Measurements from ENCODE around the gene IQGAP1.
"Not testable (repeated sequence)": the region's sequence is repeated elsewhere in the genome, so short reads cannot be mapped to it uniquely, and the experiment has no call there.

IQGAP1 gene

DNA sequence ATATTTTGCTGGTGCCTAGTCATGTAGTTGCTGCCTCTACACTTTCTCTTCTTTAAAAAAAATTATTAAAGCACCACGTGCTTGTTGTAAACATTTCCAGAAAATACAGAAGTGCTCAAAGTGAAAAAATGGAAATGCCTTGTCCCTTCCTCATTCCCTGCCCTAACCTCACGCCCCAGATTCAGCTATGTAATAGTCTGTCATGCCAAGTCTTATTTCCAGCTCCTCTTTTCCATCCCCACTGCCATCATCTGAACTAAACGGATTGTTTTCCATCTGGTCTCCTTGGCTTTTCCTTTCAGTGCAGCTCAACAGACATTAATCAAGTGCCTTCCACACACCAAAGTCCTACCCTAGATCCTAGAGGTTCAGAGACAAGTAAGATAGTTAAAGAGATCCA is 20.5 kb upstream of the IQGAP1 start:
- DNase-seq, result no peak

DNA sequence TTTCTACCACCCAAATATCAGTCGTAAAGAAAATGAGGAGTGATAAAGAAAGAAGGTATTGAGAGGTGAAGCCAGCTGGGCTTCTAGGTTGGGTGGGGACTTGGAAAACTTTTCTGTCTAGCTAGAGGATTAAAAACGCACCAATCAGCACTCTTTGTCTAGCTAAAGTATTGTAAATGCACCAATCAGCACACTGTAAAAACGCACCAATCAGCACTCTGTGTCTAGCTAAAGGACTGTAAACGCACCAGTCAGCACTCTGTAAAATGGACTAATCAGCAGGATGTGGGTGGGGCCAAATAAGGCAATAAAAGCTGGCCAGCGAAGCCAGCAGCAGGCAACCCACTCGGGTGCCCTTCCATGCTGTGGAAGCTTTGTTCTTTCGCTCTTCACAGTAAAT is 13.0 kb upstream of the IQGAP1 start:
- no peak for DNase-seq

DNA sequence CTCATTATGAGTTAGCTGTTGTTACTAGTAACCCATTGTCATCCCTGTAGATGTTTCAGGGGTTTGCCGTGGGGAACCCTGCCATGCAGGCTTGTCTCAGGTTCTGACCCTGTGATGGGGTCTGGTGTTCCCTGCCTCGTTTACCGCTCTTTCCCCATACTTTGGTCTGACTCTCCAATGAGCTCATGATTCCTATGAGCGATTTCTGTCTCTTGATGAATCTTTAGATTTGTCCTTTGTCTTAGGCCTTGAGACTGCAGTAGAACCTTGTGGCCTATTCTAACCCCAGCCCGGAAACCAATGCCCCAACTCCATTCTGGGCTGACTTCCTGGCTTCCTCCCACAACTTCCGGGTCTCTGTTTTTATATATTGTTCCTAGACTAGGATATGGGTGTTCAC is 11.3 kb upstream of the IQGAP1 start:
- DNase-seq, result no peak

DNA sequence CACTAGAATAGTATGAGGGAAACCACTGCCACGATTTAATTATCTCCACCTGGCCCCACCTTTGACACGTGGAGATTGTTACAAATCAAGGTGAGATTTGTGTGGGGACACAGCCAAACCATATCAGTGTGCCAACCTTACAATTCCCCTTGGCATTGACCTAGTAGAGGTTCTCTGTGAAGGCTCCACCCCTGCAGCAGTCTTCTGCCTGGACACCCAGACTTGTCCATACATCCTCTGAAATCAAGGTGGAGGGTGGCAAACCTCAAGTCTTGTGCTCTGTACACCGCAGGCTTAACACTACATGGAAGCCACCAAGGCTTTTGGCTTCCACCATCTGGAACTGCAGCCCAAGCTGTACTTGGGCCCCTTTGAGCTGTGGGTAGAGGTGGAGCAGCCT is 8.8 kb upstream of the IQGAP1 start:
- DNase-seq, result no peak

DNA sequence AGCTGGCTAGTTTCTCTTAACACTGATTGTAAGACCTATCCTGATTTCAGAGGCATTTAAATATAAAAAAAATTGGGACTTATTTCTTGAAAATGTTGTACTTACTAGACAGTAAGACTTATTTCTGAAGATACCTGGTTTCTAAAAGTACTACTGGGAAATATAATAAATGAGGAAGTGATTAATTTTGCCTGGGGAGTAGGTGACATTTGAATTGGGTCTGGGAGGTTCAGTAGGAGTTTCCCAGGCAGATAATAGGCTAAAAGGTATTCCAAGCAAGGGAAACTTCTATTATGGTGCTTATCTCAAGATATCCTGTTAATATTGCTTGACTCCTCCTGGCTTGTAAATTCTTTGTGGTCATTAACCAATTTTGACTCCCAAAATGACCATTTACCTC is 6.5 kb upstream of the IQGAP1 start:
- DNase-seq, result no peak

DNA sequence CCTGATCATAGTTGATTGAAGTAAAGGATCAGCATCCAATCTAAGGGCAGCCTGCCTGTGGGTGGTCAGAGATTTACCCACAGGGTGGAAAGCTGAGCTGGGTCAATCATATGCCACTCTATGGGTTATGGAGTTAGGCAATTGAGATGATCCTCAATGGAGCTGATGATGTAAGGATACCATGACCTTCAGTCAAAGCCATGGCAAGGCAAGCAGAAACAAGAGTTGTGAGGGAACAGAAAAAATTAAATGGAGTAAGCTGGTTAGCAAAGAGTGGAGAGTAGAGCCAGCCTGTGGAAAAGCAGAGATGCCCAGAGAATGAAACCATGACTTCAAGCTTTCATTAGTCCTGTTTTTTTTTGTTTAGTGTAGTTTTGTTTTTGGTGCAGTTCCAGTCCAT is 5.7 kb upstream of the IQGAP1 start:
- no peak for DNase-seq

DNA sequence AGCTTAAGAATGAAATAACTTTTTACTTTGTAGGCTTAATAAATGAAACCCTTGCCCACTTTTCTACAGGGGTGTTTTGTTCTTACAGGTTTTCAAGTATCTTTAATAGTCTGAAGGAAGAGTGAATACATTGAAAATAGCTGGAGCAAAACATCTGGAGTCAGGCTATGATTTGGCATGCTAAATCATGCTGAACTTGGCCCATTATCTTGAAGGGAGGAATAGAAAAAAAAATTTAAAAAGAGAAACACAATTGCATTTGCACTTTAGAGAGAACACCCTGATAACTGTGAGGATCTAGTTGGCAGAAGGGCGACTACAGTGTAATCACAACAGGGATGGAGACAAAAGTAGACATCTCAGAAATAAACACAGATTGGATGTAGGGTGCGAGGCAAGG is 1.8 kb upstream of the IQGAP1 start:
- DNase-seq, result no peak

DNA sequence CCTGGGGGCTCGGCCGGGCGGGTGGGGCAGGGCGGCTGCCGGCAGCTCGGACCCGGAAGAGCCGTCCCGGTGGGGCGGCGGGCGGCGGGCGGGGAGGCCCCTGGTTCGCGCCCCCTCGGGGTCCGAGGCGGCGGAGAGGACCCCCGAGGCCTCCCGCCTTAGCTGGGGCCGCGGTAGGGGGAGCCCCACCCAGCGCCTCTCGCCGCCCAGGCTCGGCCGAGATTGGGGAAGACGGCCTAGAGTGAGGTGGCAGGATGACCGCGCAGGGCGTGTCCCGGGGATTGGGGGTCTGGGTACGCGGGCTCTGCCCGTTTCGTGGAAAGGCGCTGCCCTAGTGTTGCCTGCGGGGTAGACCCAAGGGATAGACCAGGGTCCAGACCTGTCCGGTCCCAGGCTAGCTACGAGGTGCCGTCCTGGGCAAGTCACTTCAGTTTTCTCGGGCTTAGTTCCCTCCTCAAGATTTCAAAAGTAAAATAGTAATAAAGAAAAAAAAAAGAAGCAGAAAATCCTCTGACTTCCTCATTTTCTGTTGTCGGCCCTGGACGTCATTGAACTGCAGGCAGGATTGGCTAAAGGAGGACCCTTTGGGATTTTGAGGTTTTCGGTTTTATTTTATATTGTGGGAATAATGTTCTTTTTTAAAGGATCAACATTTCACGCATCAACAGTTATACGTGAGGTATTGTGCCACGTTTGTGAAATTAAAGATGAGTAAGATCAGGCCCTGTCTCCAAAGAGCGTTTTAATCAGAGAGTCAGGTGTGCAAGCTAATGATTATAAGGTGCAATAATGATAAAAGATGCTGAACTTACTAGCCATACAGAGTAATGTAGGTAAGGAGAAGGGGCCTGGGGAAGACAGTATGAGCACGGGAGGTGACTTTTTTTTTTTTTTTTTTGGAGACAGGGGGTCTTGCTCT is 679 bp downstream of the IQGAP1 start:
- DNase-seq, result peak; percentile 54

DNA sequence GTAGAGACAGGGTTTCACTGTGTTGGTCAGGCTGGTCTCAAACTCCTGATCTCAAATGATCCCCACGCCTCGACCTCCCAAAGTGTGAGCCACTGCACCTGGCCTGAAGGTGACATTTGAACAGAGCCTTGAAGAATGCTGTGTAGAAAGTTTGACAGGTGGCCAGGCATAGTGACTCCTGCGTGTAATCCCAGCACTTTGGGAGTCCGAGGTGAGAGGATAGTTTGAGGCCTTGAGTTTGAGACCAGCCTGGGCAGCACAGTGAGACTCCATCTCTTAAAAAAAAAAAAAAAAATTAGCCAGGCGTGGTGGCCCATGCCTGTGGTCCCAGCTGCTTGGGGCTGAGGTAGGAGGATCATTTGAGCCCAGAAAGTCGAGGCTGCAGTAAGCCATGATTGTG is 1.5 kb downstream of the IQGAP1 start:
- DNase-seq, result no peak

DNA sequence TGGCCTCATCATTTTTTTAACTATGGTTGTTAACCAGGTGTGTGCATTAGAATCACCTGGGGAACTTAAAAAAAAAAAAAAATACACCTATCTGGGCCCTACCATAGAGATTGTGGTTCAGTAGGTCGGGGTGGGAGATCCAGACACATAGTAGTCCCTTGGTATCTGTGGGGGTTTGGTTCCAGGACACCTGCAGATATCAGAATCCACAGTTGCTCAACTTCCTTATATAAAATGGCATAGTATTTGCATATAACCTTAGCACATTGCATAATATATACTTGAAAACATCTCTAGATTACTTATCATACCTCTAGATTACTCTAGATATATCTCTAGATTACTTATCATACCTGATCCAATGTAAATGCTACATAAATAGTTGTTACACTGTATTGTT is 5.0 kb downstream of the IQGAP1 start:
- no peak for DNase-seq

DNA sequence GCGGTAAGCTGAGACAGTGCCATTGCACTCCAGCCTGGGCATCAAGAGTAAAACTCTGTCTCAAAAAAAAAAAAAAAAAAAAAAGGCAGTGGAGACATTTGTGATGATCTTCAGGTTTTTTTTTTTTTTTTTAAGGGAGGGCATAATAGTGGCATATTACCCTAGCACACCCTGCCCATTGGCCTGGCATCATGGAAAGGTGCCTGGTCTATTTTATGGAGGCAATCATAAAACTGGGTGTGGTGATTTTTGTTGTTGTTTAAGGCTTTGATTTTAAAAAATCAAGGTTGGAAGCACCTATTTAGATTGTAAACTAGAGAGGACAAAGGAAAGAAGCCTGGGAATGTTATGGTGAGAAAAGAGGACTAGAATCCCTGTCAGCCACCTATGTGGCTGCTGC is 6.0 kb downstream of the IQGAP1 start:
- DNase-seq, result no peak

DNA sequence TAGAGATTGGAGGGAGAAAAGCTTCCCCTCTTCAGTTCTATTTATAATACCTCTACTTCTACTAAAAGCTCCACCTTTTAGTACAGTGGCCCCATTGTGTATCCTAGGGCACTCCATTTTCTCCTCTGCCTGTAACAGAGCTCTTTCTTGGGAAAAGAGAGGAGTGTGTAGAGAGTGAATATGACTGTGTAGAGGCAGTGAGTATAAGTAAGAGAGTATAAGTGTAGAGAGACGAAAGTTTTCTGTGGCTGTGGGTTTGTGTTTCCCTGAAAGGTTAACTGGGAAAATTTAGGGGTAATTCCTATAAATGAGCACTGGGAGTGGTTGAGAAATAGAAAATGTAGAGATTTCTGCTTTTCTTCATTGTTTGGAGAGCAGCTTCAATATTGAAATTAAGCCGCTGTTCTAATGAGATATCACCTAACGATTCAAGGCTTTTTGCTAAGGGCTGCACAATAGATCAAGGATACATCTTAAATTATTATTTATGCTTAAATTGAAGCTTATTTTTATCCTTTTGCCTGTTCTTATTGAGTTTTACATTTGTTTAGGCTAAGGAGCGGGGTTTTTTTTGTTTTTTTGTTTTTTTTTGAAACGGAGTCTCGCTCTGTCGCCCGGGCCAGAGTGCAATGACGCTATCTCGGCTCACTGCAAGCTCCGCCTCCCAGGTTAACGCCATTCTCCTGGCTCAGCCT is 6.9 kb downstream of the IQGAP1 start:
- DNase-seq, result no peak

DNA sequence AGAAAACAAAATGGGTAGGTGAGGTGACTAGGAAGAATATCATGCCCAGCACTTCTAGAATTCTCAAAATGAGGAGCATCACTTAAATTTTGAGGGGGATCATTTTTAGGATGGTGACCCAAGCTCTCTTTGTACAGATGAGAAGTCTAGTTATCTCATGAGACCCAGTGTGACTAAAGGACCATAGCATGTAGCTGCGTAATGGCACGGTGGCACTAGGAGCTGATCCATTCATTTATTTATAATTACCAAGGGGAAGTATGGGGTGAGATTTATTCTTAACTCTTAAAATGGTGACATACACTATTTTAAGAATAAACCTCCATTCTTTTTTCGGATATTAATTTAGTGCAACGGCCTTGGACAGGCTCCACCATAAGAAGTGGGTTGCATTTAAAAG is 8.3 kb downstream of the IQGAP1 start:
- no peak for DNase-seq

DNA sequence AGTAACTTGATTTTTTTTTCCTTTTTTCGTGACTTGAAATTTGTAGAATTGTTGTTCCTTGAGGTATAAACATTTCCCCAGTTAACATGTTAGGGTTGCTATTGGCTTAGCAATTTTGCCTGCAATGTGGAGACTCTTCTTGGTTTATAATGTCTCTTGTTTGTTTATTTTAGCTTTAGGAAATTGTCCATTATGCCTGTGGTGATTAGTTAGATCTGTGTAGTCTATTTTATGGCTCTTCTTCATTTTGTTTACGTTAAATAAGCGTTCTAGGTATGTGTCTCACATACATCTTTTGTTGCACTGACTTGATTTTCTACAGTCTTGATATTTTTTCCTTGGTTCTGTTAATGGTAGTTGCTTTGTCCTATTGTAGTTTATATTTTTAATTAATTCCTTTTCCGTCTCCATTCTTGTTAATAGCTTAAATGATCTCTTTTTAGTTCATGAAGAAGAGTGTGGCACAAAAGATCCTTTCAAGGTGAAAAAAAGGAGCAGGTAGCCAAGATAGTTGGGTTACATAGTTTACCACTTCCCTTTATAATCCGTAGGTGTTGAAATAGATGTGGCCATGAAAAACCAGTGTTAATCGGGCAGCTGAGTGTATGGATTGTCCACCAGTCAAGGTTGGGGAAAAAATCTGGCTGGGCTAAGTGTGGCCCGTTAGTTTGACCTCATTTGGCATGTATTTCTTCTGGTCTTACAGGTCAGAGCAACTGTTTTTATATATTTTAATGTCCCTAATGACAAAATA is 12.1 kb downstream of the IQGAP1 start:
- no peak for DNase-seq

DNA sequence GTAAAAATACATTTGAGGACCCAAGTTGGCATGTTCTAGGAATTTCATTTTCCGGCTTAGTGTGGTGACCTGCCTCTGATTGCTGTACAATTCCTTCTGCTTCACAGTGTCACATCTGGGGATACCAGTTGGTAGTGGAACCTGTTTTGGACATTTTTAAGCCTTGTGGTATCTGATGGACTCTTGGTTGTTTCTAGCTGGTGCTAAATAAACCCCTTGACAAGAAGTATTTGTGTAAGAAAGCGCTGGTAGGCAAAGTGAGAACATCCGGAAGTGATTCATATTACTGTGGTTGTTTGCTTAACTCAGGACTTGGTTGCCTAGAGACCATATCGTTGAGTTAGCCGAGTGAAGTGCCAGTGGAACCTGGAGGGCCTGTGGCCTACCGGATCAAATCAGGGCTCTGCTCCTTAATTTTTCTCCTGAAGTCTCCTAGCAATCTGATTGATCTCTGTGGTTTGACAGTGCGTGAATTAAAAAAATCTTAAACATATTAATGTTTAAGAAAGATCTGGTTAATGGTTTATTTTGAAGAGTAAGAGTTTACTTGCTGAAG is 12.8 kb downstream of the IQGAP1 start:
- DNase-seq, result peak; percentile 82

DNA sequence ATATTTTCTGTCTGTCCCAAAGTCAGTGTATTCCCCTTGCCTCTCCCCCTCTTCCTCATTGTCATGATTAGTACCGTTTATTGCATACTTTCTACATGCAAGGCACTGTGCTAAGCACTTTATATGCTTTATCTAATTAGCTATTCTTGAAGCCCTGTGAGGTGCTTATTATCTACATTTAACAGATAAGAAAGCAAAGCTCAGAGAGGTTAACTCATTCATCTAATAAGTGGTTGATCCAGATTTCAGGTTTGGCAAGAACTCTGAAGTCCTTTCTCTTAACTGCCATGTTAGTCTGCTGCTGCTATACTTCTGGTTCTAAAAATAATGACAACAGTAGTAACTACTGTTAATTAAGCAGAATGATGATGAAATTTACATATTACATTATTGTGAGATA is 13.5 kb downstream of the IQGAP1 start:
- DNase-seq, result no peak

DNA sequence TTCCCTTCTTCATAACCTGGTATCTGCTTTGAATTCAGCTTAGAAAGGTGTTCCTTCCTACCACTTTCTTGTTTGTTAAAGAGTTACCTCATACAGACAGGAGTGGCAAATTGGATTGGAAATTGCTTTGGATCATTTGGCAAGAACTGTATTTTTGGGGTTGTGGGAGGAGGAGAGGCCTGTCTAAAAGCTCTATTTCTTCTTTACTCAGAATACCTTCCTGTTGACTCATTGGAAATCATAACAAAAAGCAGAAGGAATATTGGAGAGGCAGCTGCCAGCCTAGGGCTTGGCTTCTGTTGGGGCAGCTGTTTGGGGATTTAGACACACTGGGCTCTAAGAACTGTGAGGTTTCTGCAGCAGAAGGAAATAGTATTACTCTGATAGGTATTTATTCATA is 14.2 kb downstream of the IQGAP1 start:
- DNase-seq, result no peak

DNA sequence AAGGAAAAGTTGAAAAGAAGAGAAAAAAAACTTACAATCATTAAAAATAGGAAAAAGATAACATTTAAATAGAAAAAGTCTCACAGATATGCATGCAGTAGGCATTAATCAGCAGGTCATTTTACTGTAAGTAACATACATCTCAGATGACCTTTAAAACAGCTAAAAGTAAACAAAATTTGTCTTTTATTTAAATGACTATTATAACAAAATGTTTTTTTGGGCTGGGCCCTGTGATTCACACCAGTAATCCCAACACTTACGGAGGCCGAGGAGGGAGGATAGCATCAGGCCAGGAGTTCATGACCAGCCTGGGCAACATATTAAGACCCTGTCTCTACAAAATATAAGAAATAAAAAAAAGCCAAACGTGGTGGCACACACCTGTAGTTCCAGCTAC is 14.7 kb downstream of the IQGAP1 start:
- DNase-seq, result no peak

DNA sequence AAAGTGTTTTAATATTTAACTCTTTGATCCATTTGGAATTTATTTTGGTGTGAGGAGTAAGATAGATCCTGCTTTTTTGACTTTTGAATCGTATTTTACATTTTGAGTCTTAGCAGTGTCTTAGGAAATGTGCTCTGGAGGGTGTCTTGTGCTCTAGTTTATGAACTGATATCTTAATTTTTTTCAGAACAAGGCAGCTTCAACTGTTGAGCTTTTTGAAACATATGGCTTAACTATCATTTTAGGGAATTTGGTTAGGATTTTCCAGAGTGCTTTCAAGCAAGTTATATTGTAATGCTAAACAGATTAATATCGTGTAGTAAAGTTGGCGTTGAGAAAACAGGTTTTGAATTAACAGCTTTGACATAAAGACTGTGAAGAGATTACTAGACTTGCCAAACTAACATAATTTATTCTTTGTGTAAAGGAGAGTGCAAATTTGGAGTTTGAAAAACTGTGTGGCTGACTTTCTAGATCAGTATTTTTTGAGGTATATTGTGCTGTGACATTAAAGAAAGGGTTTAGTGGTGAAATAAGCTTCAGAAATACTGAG is 17.1 kb downstream of the IQGAP1 start:
- no peak for DNase-seq

DNA sequence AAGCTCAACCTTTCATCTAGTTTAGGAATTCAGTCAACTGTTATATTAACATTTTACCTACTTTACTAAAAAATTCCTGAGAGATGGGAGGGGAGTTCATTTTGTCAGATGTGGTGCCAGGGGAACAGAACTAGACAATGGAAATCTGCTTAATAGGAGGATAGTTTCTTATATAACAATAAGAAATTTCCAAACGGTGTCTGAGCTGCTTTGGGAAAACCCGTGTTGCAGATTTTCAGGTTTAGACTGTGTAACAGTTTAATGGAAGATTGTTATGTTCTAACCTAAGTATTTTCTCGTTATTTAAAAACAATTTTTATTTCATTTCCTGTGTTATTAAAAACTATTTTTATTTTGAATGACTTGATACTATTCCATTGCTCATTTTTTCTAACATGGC is 19.3 kb downstream of the IQGAP1 start:
- no peak for DNase-seq

DNA sequence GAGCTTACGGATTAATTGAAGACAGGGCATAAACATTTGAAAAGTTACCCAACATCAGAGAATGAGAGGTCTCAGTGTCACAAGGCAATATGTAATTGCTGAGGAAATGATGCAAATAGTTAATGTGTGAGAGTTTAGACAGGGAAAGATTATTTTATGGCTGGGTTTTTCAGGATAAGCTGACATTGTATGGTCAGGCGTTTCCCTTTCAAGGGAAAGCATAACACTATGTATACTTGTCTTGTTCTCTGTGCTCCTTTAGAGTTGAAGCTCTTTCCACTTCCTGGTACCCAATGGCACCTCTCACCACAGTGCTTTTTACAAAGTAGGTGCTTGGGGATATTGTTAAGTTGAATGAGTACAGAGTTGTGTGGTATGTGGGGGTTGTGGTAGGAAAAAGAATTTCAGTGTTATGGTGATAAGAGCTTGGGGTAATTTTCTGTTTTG is 19.9 kb downstream of the IQGAP1 start:
- no peak for DNase-seq

DNA sequence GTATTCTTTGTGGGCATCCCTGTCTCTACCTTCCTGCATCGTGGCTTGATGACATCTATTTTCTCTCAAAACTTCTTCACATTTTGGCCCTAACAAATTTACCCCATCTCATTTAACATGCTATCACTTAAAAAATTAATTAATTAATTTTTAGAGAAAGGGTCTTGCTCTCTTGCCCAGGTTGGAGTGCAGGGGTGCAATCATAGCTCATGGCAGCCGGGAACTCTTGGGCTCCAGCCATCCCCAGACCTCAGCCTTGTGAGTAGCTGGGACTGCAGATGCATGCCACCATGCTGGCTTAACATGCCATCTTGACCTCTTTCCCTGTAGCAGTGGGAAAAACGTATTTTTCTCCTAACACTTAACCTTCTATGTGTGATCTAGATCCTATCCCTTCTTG is 20.6 kb downstream of the IQGAP1 start:
- no peak for DNase-seq

DNA sequence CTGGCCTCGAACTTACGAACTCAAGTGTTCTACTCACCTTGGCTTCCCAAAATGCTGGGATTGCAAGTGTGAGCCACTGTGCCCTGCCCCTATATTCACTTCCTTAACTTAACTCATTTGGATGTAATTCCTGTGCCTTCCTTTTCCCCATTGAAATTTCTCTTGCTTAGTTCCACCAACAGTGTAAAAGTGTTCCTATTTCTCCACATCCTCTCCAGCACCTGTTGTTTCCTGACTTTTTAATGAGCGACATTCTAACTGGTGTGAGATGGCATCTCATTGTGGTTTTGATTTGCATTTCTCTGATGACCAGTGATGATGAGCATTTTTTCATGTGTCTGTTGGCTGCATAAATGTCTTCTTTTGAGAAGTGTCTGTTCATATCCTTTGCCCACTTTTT is 21.5 kb downstream of the IQGAP1 start:
- DNase-seq, result not testable (repeated sequence)

Measured in hematopoietic multipotent progenitor cell treated with erythropoietin and hydrocortisone succinate and interleukin-3 and kit ligand, for 8 days (in vitro differentiated cells).